Loucy (cell line): ENCODE data around the gene LTBP1.

ENCODE experiments used
- H2AFZ ChIP-seq: fragments of 200-600 bp; sonication (generic); 2 replicates; pipeline ENCODE4 v1.6.0; 2016; ENCODE audit warnings: antibody characterized with exemption, mild to moderate bottlenecking, low read length, moderate library complexity
- H3F3A ChIP-seq: fragments of 200-600 bp; 2 replicates; pipeline ENCODE4 v1.6.0; 2016; ENCODE audit warnings: antibody characterized with exemption, low read depth, mild to moderate bottlenecking
- H3K27me3 ChIP-seq: fragments of 200-600 bp; sonication (generic); 2 replicates; pipeline ENCODE4 v1.6.1; 2014; ENCODE audit warnings: low read length, mild to moderate bottlenecking; ENCODE audit not compliant: insufficient read depth, poor library complexity, severe bottlenecking
- H3K36me3 ChIP-seq: fragments of 200-600 bp; sonication (generic); 2 replicates; pipeline ENCODE4 v1.6.1; 2016; ENCODE audit warnings: low read length; ENCODE audit not compliant: insufficient read depth
- H3K4me1 ChIP-seq: fragments of 200-600 bp; sonication (generic); 2 replicates; pipeline ENCODE4 v1.5.1; 2014; ENCODE audit warnings: low read length, mild to moderate bottlenecking; ENCODE audit not compliant: insufficient read depth, poor library complexity, severe bottlenecking
- H3K4me2 ChIP-seq: fragments of 200-600 bp; sonication (generic); 2 replicates; pipeline ENCODE4 v1.6.0; 2014; ENCODE audit warnings: antibody characterized with exemption, low read length, low read depth, mild to moderate bottlenecking; ENCODE audit not compliant: poor library complexity, severe bottlenecking
- H3K4me3 ChIP-seq: fragments of 200-600 bp; sonication (generic); 2 replicates; pipeline ENCODE4 v1.5.1; 2014; ENCODE audit warnings: low read length, mild to moderate bottlenecking, mixed read lengths; ENCODE audit not compliant: poor library complexity, severe bottlenecking
- H3K79me2 ChIP-seq: fragments of 200-600 bp; sonication (generic); 2 replicates; pipeline ENCODE4 v1.6.1; 2014; ENCODE audit warnings: low read length; ENCODE audit not compliant: insufficient read depth
- H3K9ac ChIP-seq: fragments of 200-600 bp; sonication (generic); 2 replicates; pipeline ENCODE4 v1.6.0; 2014; ENCODE audit warnings: mild to moderate bottlenecking, low read depth, low read length, moderate library complexity; ENCODE audit not compliant: poor library complexity, severe bottlenecking
- H3K9me2 ChIP-seq: fragments of 200-600 bp; sonication (generic); replicated peaks from 2 replicates; pipeline ENCODE4 v1.6.1; 2016; ENCODE audit warnings: low read depth, low read length, mixed read lengths
- H3K9me3 ChIP-seq: fragments of 200-600 bp; sonication (generic); 2 replicates; pipeline ENCODE4 v1.6.1; 2014; ENCODE audit warnings: mild to moderate bottlenecking, antibody characterized with exemption, low read length, low read depth; ENCODE audit not compliant: insufficient read depth
- H4K20me1 ChIP-seq: fragments of 200-600 bp; sonication (generic); 2 replicates; pipeline ENCODE4 v1.6.0; 2014; ENCODE audit warnings: antibody characterized with exemption, low read length, mild to moderate bottlenecking; ENCODE audit not compliant: insufficient read depth, poor library complexity, severe bottlenecking
- CTCF ChIP-seq: fragments of 200-600 bp; sonication (generic); conservative IDR thresholded peaks from 2 replicates; pipeline ENCODE4 v1.5.1; 2014; ENCODE audit warnings: mild to moderate bottlenecking, antibody characterized with exemption, low read length
- EZH2phosphoT487 ChIP-seq: fragments of 200-600 bp; IDR thresholded peaks from 2 replicates; pipeline ENCODE4 v1.6.1; 2018; ENCODE audit warnings: antibody characterized with exemption, mild to moderate bottlenecking, moderate library complexity, borderline replicate concordance

The LTBP1 gene

GRCh38 chr2:33090553-33091134 is 143.9 kb downstream of the LTBP1 start:
- TF ChIP-seq CTCF (no peak), EZH2phosphoT487 (no peak)
- Histone ChIP-seq H3K27me3 (no peaks in the 10 kb centered on the region), H3K9ac (no peak overlapping the region), H3K9me3 (0 out of 2 replicates have a peak, but pooled peaks cover 4% of the 10 kb centered on the region), H3F3A (no peaks in the 10 kb centered on the region), H3K36me3 (no peaks in the 10 kb centered on the region), H3K4me1 (peaks cover 7% of the 10 kb centered on the region), H3K4me2 (no peak overlapping the region), H3K4me3 (no peak overlapping the region), H2AFZ (no peak overlapping the region), H4K20me1 (no peaks in the 10 kb centered on the region), H3K9me2 (no peaks in the 10 kb centered on the region), H3K79me2 (no peaks in the 10 kb centered on the region)

- Histone ChIP-seq H3K4me2 (no peak overlapping the region), H3K9ac (no peak overlapping the region), H3K79me2 (no peaks in the 10 kb centered on the region)
Measured at GRCh38 chr2:33091541-33092123, 144.9 kb downstream of the LTBP1 start.

GRCh38 chr2:33093283-33093993 is 146.7 kb downstream of the LTBP1 start:
- H3K79me2 ChIP-seq, result no peaks in the 10 kb centered on the region
- no peak overlapping the region for H3K4me2 ChIP-seq
- H3K9me2 ChIP-seq, result no peaks in the 10 kb centered on the region
- H3K36me3 ChIP-seq, result no peaks in the 10 kb centered on the region
- H2AFZ ChIP-seq, result no peak overlapping the region
- no peaks in the 10 kb centered on the region for H3F3A ChIP-seq
- H4K20me1 ChIP-seq, result no peaks in the 10 kb centered on the region
- H3K4me1 ChIP-seq, result no peaks in the 10 kb centered on the region
- H3K4me3 ChIP-seq, result no peak overlapping the region
- H3K27me3 ChIP-seq, result no peaks in the 10 kb centered on the region
- TF ChIP-seq CTCF, result no peak
- no peak for TF ChIP-seq EZH2phosphoT487
- peaks cover 9% of the 10 kb centered on the region for H3K9me3 ChIP-seq
- H3K9ac ChIP-seq, result no peak overlapping the region

More at GRCh38 chr2:33091541-33092123, 144.9 kb downstream of the LTBP1 start:
- H3F3A ChIP-seq, result no peaks in the 10 kb centered on the region
- no peaks in the 10 kb centered on the region for H3K36me3 ChIP-seq
- no peak overlapping the region for H2AFZ ChIP-seq
- no peaks in the 10 kb centered on the region for H3K27me3 ChIP-seq
- TF ChIP-seq CTCF, result no peak
- TF ChIP-seq EZH2phosphoT487, result no peak
- H4K20me1 ChIP-seq, result no peaks in the 10 kb centered on the region
- no peaks in the 10 kb centered on the region for H3K4me1 ChIP-seq
- H3K4me3 ChIP-seq, result no peak overlapping the region
- H3K9me3 ChIP-seq, result peaks cover 9% of the 10 kb centered on the region
- no peaks in the 10 kb centered on the region for H3K9me2 ChIP-seq
